ENCODE measurements around the gene EXTL1. TPM values are rescaled to one million over a fixed set of nuclear protein-coding genes. Genes with fewer than 3 reads are reported as not detected.

Gene EXTL1
- total RNA-seq, 1 donor from 2014 or later = 0.95 TPM

DNA sequence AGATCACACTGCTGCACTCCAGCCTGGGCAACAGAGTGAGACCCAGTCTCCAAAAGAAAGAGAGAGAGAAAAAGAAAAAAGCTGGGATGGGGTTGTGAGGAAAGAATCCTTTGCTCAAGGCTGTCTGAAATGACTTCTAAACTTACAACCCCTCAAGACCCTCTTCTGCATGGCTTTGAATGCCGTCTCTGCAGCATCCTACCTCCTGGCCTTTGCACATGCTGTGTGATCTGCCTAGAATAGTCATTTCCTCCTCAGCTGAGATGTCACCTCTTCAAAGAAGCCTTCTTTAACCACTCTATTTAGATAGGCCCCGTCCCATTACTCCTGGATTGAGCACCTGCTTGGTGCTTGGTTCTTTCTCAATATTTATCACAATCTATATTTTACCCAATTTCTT, 63.3 kb downstream of the EXTL1 start:
- Mint-ChIP-seq H3K9me3 (no peaks in the 10 kb centered on the region), H3K4me3 (no peak overlapping the region), H3K27me3 (ENCODE audit: insufficient read depth, low read depth) (peaks cover 12% of the 10 kb centered on the region), H3K36me3 (no peaks in the 10 kb centered on the region), H3K4me1 (peaks cover under 1% of the 10 kb centered on the region), H3K27ac (no peak overlapping the region)
- H3K4me3 ChIP-seq = no peak overlapping the region
- H3K27me3 ChIP-seq = peaks cover 13% of the 10 kb centered on the region
- no peak for DNase-seq (ENCODE audit: low spot score)
- H3K9ac ChIP-seq = no peak overlapping the region
- no peak for TF ChIP-seq CTCF (IDR thresholded peaks at IDR 0.05)
- TF ChIP-seq EZH2 (IDR thresholded peaks at IDR 0.05) = no peak
- no peak for TF ChIP-seq EZH2phosphoT487 (IDR thresholded peaks at IDR 0.05)
- H3K9me3 ChIP-seq (ENCODE audit: low read depth) = no peaks in the 10 kb centered on the region
- no peaks in the 10 kb centered on the region for H3F3A ChIP-seq (ENCODE audit: low read depth)
- H4K20me1 ChIP-seq (ENCODE audit: low read depth) = no peaks in the 10 kb centered on the region
- H2AFZ ChIP-seq (replicated peaks) = no peak overlapping the region
- no peaks in the 10 kb centered on the region for H3K36me3 ChIP-seq
- H3K27ac ChIP-seq = no peak overlapping the region
- H3K79me2 ChIP-seq (ENCODE audit: low read depth) = no peaks in the 10 kb centered on the region
- H3K4me2 ChIP-seq = no peak overlapping the region
- H3K4me1 ChIP-seq = peaks cover 4% of the 10 kb centered on the region

Small RNAs within 50 kb of the gene (small RNA-seq; reads per million reads assigned to genes)
- gene RF00283 (not detected), gene RF00492 (not detected)

Other genes with a start within 250 kb of the EXTL1 start
- 24.9 and 50.4 TPM in 2 replicates for gene SELENON, start 221.6 kb upstream of the EXTL1 start, total RNA-seq (ENCODE audit: low replicate concordance)
- gene MTFR1L, start 201.8 kb upstream of the EXTL1 start, total RNA-seq (ENCODE audit: low replicate concordance) = 20.7 and 31.2 TPM in 2 replicates
- gene AUNIP, start 162.3 kb upstream of the EXTL1 start, total RNA-seq (ENCODE audit: low replicate concordance) = 15.2 and 17.1 TPM in 2 replicates
- 1.1 and 3.7 TPM in 2 replicates for gene PAQR7, start 146.1 kb upstream of the EXTL1 start, total RNA-seq (ENCODE audit: low replicate concordance)
- 356 and 519 TPM in 2 replicates for gene STMN1, start 115.4 kb upstream of the EXTL1 start, total RNA-seq (ENCODE audit: low replicate concordance)
- 16.6 and 18.2 TPM in 2 replicates for gene PAFAH2, start 23.7 kb upstream of the EXTL1 start, total RNA-seq (ENCODE audit: low replicate concordance)
- not detected in 2 replicates for gene SLC30A2, start 24.3 kb downstream of the EXTL1 start, total RNA-seq (ENCODE audit: low replicate concordance)
- gene TRIM63, start 45.9 kb downstream of the EXTL1 start, total RNA-seq (ENCODE audit: low replicate concordance) = not detected in 2 replicates
- gene PDIK1L, start 90.0 kb downstream of the EXTL1 start, total RNA-seq (ENCODE audit: low replicate concordance) = 11.0 and 12.0 TPM in 2 replicates
- 0.28 and 0.50 TPM in 2 replicates for gene FAM110D, start 137.3 kb downstream of the EXTL1 start, total RNA-seq (ENCODE audit: low replicate concordance)
- not detected in 2 replicates for gene C1orf232, start 147.2 kb downstream of the EXTL1 start, total RNA-seq (ENCODE audit: low replicate concordance)
- gene ZNF593, start 148.1 kb downstream of the EXTL1 start, total RNA-seq (ENCODE audit: low replicate concordance) = 3.3 and 13.3 TPM in 2 replicates
- 0.67 and 2.1 TPM in 2 replicates for gene ZNF593OS, start 150.1 kb downstream of the EXTL1 start, total RNA-seq (ENCODE audit: low replicate concordance)
- gene CNKSR1, start 155.7 kb downstream of the EXTL1 start, total RNA-seq (ENCODE audit: low replicate concordance) = 7.8 and 13.0 TPM in 2 replicates
- gene CATSPER4, start 168.8 kb downstream of the EXTL1 start, total RNA-seq (ENCODE audit: low replicate concordance) = 0.40 TPM in 1 of 2 replicates, not detected in the other
- gene CEP85, start 212.4 kb downstream of the EXTL1 start, total RNA-seq (ENCODE audit: low replicate concordance) = 41.4 and 54.1 TPM in 2 replicates